Myocyte (in vitro differentiated cells): ENCODE results near the gene ZNF569. TPM values are rescaled to one million over a fixed set of nuclear protein-coding genes. Genes with fewer than 3 reads are reported as not detected.
A peak's percentile ranks its signal among the peaks of the same experiment; 100 is the strongest.
"Not testable (repeated sequence)": the region's sequence is repeated elsewhere in the genome, so short reads cannot be mapped to it uniquely, and the experiment has no call there.

Experiments
- DNase-seq: peaks from one replicate; pipeline ENCODE4 v3.0.0-alpha.2; 2012; ENCODE audit warnings: low read depth
- polyA plus RNA-seq: library from polyadenylated mRNA; unstranded; fragments of >200 nt; gene quantifications from one replicate; pipeline ENCODE4 v1.2.1, GENCODE V29; 2012; ENCODE audit warnings: missing spikeins
- total RNA-seq: library from RNA; depleted of rRNA; stranded (reverse); fragments of >200 nt; gene quantifications from 2 replicates; pipeline ENCODE4 v1.2.3, GENCODE V29; 2014

The ZNF569 gene
- total RNA-seq = 7.8 and 9.8 TPM in 2 replicates
- 2.2 TPM for polyA plus RNA-seq

DNA sequence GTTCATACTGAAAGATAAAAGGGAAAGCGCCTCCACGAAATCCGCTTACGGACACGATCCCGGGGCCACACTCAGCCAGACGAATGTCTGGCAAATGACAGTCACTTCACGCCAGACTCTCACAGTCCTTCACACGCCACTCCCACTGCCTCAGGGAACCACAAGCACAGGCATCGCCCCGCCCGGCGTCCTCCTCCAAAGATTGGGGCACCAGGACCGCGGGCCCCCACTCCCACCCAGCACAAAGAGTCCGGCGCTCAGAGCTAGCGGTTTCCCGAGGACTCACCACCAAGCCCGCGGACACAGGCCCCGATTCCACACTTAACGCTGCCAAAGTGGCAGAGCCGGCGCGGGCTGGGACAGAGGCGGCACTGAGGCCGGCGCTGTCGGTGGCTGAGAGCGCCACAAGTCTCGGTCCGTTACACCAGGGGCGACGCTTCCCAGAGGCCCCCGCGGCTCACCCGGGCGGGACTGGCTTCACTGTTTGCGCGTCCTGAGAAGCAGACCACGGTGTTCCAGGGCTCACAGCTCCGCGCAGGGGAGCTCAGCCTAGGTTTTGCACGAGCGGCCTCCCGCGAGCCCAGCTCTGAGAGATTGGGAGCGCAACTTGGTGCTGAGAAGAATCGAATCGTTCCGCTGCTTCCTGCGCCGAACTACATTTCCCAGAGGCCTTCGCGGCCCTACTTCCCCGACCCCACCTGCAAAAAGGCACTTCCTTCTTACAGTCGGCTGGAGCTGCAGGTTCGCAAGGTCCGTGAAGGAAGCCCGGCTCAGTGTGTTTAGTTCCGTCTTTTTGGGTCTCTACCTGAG, at the start of gene ZNF569:
TSS of gene ZNF569 (minus strand) at position 647 of the 810 bp plus-strand sequence. CDS start 22,523 bp downstream, outside the sequence.
- peak; percentile 93 for DNase-seq

GRCh38 chr19:37513397-37513796, 46.2 kb upstream of the ZNF569 start:
- DNase-seq = no peak

DNA sequence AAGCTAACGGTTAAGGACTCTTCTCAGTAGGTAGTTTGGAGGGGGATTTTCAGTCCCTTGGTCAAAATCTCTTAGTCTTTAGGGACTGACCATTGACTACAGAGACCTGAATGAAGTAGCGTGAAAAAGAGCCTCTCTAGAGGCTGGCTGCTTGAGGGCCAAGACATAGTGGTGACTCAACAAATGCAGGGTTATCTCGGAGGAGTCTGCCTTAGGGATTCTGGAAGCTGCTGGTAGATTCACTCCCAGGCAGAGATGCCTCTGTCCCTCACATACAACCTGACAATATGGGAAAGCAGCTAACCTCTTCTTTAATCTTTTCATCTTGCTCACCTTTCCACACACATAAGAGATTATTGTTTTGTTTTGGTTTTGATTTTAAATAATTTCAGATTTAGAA, 44.6 kb upstream of the ZNF569 start:
- no peak for DNase-seq

- DNase-seq = no peak
Measured at GRCh38 chr19:37511186-37511585, 43.9 kb upstream of the ZNF569 start.

DNA sequence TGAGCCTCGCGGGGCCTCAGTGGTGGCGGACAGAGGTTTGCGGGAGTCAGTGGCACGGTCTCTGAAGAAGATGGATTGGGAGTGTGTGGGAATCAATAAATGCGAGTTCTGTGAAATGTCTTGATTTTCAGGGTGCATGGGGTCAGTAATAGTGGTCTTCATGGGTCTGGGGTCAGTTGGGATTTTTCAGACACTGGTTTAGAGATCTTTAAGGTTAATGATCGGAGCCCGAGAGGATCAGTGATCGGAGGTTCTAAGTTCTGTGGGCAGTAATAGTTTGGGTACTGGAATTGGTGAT, 39.9 kb upstream of the ZNF569 start:
- no peak for DNase-seq

- peak; percentile 3 for DNase-seq
Measured at GRCh38 chr19:37506387-37507166, 39.3 kb upstream of the ZNF569 start, which contains the start of gene ZNF793. ZNF793 (plus strand) TSS chr19:37506939; CDS start chr19:37523440, 16,501 bp downstream.

GRCh38 chr19:37505958-37506386, 38.7 kb upstream of the ZNF569 start:
- no peak for DNase-seq

- DNase-seq = no peak
Measured at GRCh38 chr19:37492213-37492612, 25.0 kb upstream of the ZNF569 start.

- no peak for DNase-seq
Measured at GRCh38 chr19:37484406-37485168, 17.3 kb upstream of the ZNF569 start.

- DNase-seq = no peak
Measured at GRCh38 chr19:37472165-37472564, 4.9 kb upstream of the ZNF569 start.

GRCh38 chr19:37470216-37470615, 3.0 kb upstream of the ZNF569 start:
- DNase-seq = no peak

- peak; percentile 92 for DNase-seq
Measured at GRCh38 chr19:37468961-37469777, 1.9 kb upstream of the ZNF569 start, which contains the start of gene ZNF570. ZNF570 (plus strand) TSS chr19:37469356; CDS start chr19:37470355, 999 bp downstream.

DNA sequence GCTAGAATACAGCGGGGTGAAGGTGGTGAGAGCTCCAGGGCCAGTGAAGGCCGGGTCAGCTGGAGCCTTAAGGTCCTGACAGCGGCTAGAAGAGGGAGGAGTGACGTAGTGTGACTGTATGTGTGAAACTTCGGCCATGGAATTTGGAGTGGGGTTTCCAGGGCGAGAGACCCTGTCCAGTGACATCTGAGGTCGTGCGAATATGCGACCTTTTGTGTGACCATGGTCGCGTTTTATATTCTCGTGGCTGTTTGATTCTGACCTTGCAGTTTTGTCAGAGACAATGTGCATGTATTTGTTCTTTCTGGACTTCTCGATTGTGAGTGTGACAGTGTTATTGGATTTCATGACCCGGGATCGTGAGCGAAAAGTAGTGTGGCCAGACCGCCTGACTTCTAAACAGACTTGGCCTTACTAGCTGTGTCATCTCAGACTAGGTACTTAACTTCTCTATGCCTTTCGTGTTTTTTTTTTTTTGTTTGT, 405 bp upstream of the ZNF569 start:
- no peak for DNase-seq

DNA sequence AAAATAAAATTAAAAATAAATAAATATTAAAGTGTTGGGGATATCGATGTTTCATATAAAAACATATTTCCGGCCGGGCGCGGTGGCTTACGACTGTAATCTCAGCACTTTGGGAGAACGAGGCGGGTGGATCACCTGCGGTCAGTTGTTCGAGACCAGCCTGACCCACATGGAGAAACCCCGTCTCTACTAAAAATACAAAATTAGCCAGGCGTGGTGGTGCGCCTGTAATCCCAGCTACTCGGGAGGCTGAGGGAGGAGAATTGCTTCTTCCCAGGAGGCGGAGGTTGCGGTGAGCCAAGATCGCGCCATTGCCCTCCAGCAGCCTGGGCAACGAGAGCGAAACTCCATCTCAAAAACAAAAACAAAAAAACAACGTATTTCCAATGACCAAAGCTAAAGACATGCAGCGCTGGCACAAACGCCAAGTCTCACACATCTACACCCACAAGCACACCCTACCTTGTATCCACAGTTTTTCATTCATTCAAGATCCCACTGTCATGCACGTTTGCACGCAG, 907 bp downstream of the ZNF569 start:
- no peak for DNase-seq

GRCh38 chr19:37452500-37453245, 14.6 kb downstream of the ZNF569 start:
- DNase-seq = no peak

DNA sequence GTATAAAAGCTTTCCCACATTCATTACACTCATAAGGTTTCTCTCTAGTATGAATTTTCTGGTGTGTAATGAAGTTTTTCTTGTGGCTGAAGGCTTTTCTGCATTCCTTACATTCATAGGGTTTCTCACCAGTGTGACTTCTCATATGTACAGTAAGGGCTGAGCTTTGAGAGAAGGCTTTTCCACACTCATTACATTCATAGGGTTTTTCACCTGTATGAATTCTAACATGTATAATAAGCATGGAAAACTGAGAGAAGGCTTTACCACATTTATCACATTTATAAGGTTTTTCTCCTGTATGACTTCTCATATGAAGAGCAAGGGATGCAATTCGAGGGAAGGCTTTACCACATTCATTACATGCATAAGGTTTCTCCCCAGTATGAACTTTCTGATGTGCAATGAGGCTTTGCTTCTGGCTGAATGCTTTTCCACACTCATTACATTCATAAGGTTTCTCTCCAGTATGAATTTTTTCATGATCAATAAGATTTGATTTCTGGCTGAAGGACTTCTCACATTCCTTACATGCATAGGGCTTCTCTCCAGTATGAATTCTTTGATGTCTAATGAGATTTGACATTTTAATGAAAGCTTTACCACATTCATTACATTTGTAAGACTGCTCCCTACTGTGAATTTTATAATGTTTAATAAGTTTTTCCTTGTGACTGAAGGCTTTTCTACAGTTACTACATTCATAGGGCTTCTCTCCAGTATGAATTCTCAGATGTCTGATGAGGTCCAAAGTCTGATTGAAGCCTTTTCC, 53.7 kb downstream of the ZNF569 start:
- peak; percentile 1 for DNase-seq

- DNase-seq = no peak
Measured at GRCh38 chr19:37412700-37413099, 54.5 kb downstream of the ZNF569 start.

GRCh38 chr19:37406140-37406846, 61.0 kb downstream of the ZNF569 start:
- DNase-seq = not testable (repeated sequence)
